ENCODE measurements around the gene TPCN1. TPM values are rescaled to one million over a fixed set of nuclear protein-coding genes. Genes with fewer than 3 reads are reported as not detected.
A peak's percentile ranks its signal among the peaks of the same experiment; 100 is the strongest.

The TPCN1 gene
- total and polyA plus RNA-seq, 2 experiments from 2014 or later, result 13.4 to 24.2 TPM

GRCh38 chr12:113291586-113291985 lies 70.3 kb downstream of the TPCN1 start:
- Histone ChIP-seq H3K4me3 (no peak overlapping the region), H3K36me3 (no peaks in the 10 kb centered on the region), H3K27me3 (no peaks in the 10 kb centered on the region), H3K27ac (no peak overlapping the region), H3K9me3 (ENCODE audit: low read depth) (no peaks in the 10 kb centered on the region), H3K4me1 (ENCODE audit: low read depth) (no peaks in the 10 kb centered on the region)
- TF ChIP-seq, protein P1, sequence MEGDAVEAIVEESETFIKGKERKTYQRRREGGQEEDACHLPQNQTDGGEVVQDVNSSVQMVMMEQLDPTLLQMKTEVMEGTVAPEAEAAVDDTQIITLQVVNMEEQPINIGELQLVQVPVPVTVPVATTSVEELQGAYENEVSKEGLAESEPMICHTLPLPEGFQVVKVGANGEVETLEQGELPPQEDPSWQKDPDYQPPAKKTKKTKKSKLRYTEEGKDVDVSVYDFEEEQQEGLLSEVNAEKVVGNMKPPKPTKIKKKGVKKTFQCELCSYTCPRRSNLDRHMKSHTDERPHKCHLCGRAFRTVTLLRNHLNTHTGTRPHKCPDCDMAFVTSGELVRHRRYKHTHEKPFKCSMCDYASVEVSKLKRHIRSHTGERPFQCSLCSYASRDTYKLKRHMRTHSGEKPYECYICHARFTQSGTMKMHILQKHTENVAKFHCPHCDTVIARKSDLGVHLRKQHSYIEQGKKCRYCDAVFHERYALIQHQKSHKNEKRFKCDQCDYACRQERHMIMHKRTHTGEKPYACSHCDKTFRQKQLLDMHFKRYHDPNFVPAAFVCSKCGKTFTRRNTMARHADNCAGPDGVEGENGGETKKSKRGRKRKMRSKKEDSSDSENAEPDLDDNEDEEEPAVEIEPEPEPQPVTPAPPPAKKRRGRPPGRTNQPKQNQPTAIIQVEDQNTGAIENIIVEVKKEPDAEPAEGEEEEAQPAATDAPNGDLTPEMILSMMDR (IDR thresholded peaks at IDR 0.05; ENCODE audit: low read depth, low read length), result no peak
- no peak for DNase-seq (ENCODE audit: low read depth in 1 of 2, low spot score in 1 of 2)

- TF ChIP-seq, protein P1 (IDR thresholded peaks at IDR 0.05; ENCODE audit: low read depth, low read length), result no peak
- Histone ChIP-seq H3K9me3 (ENCODE audit: low read depth) (no peaks in the 10 kb centered on the region), H3K4me1 (ENCODE audit: low read depth) (no peaks in the 10 kb centered on the region), H3K4me3 (no peak overlapping the region), H3K36me3 (no peaks in the 10 kb centered on the region), H3K27me3 (no peaks in the 10 kb centered on the region), H3K27ac (no peak overlapping the region)
- DNase-seq (ENCODE audit: low read depth in 1 of 2, low spot score in 1 of 2), result peak in 1 of 2 donors; percentile 75
Measured at GRCh38 chr12:113292091-113292490, 70.8 kb downstream of the TPCN1 start.

- Histone ChIP-seq H3K4me3 (no peak overlapping the region), H3K4me1 (ENCODE audit: low read depth) (no peaks in the 10 kb centered on the region), H3K27me3 (no peaks in the 10 kb centered on the region), H3K9me3 (ENCODE audit: low read depth) (no peaks in the 10 kb centered on the region), H3K36me3 (no peaks in the 10 kb centered on the region), H3K27ac (no peak overlapping the region)
- TF ChIP-seq, protein P1 (IDR thresholded peaks at IDR 0.05; ENCODE audit: low read depth, low read length), result no peak
- no peak for DNase-seq (ENCODE audit: low read depth in 1 of 2, low spot score in 1 of 2)
Measured at GRCh38 chr12:113292547-113292946, 71.3 kb downstream of the TPCN1 start.

DNA sequence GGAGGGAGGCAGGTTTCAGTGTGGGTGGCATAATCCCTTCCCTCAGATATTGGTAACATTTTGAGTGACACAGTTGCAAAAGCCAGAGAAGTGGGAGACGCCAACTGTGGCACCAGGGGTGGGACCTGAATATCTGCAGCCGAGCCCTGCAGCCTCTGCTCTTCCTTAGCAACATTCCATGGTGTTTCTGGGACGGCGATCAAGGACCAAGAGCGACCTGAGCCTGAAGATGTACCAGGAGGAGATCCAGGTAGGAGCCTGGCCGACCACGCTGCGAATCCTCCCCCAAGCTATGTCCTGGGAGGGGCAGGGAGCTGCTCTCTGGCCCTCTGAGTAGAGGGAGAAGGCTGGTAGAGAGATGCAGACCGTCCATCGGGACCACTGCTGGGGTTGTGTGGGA lies 71.8 kb downstream of the TPCN1 start:
- H3K9me3 ChIP-seq (ENCODE audit: low read depth), result no peaks in the 10 kb centered on the region
- H3K36me3 ChIP-seq, result no peaks in the 10 kb centered on the region

GRCh38 chr12:113295886-113296556 lies 74.8 kb downstream of the TPCN1 start:
- TF ChIP-seq, protein P1 (IDR thresholded peaks at IDR 0.05; ENCODE audit: low read depth, low read length), result no peak
- Histone ChIP-seq H3K4me3 (no peak overlapping the region), H3K27ac (no peak overlapping the region), H3K36me3 (no peaks in the 10 kb centered on the region), H3K9me3 (ENCODE audit: low read depth) (no peaks in the 10 kb centered on the region), H3K4me1 (ENCODE audit: low read depth) (no peaks in the 10 kb centered on the region), H3K27me3 (no peaks in the 10 kb centered on the region)
- DNase-seq (ENCODE audit: low read depth in 1 of 2, low spot score in 1 of 2), result no peak

More for the DNA sequence above, 71.8 kb downstream of the TPCN1 start:
- TF ChIP-seq, protein P1 (IDR thresholded peaks at IDR 0.05; ENCODE audit: low read depth, low read length), result no peak
- Histone ChIP-seq H3K4me1 (ENCODE audit: low read depth) (no peaks in the 10 kb centered on the region), H3K27ac (no peak overlapping the region), H3K4me3 (no peak overlapping the region), H3K27me3 (no peaks in the 10 kb centered on the region)
- no peak for DNase-seq (ENCODE audit: low read depth in 1 of 2, low spot score in 1 of 2)

Data from cardiac muscle cell (in vitro differentiated cells and primary cell).